ENCODE results near the gene SMCO2.
"Not testable (repeated sequence)": the region's sequence is repeated elsewhere in the genome, so short reads cannot be mapped to it uniquely, and the experiment has no call there.

The SMCO2 gene

DNA sequence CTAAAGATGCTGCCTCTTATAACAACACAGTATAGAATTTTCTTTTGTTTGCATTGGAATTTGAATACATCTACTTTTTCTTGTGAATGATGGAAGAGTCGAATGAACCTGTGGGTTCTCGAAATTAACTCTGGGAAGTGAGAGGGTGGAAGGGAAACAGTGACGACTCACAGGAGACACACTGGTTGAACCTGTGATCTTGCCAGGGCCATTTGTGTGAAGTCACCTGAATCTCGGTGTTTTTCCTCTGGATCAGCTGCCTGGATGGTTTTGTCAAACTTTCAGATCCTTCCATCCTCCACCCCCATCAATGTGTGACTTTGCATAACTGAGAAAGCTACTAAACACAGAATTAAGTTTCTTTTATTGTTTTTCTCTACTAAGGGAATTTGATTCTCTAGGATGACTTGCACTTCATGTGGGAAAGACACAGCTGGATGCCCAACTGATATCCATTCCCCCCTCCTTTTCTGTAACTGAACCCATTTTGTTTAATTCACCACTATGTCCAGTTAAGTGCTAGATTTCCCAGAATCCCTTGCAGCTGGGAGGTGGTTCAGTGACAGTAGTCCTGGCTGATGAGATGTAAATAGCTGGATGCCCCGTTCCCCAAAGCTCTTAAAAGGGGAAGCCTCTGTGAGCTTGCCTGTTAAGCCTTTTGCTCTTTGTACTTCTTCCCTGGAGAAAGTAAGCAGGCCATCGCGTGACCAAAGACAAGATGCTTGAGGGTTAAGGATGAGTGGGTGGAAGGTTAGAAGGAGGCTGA is 83.8 kb downstream of the SMCO2 start:
- no peak for DNase-seq

DNA sequence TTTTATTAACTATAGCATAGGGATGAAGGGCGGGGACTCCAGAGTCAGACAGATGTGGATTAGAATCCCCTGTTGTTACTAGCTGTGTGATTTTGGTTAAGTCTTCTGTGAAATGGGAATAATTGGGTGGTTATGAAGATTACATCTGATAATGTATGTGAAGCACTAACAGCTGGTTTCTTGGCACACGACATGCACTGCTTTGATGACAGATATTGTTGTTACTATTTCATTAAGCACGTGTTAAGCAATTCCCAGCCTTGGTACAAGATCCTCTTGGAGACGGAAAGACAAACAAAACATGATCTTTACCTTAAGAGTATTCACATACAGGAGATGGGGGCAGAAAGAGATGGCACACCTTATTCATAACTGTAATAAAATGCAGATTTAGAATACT is 85.4 kb downstream of the SMCO2 start:
- DNase-seq, result no peak

DNA sequence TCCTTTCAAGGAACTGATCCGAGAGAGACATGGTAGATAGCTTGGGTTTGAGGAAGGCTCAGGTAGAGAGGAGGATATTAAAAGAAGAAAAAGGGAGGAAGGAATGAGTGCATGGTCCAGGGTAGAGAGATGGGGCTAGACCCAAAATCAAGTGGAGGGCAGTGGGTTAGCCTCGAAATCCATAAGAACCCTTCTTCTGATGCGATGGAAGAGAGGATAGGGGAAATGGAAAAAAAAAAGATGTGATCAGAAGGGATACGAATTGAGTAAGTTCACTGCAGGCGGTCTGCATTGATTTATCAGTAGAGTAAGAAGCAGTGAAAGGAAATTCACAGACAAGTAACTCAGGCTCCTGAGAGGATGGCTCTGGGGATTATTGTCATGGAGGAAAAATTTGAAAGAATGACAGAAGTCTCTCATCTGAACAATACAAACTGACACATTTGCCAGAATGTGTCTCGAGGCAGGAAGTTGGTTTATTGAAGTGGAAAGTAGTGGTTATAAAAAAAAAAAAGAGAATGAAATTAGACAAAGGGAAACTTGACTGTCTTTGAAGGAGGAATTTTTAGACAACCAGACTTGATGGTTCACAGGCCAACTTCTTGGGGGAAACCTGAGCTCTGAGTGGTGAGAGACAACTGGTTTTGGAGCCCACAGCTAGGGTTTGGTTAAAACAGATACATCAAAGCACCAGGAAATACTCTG is 87.7 kb downstream of the SMCO2 start:
- DNase-seq, result no peak

DNA sequence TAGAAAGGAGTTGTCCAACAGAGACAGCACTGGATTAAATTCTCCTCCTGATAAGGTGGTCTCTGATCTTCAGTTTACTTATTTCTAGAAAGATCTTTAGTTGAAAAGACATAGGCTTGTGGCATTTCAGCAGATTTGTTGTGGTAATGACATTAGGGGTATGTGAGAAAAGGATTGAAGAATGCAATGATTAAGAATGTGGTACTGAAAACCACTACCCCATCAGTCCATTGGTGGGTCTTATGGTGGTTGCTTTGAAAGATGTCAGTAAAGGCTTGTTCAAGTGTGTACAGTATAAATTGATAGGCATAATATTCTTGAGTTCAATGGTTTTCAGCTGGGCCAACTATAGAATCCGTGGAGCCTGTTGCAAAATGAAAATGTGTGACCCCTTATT is 88.2 kb downstream of the SMCO2 start:
- DNase-seq, result no peak

DNA sequence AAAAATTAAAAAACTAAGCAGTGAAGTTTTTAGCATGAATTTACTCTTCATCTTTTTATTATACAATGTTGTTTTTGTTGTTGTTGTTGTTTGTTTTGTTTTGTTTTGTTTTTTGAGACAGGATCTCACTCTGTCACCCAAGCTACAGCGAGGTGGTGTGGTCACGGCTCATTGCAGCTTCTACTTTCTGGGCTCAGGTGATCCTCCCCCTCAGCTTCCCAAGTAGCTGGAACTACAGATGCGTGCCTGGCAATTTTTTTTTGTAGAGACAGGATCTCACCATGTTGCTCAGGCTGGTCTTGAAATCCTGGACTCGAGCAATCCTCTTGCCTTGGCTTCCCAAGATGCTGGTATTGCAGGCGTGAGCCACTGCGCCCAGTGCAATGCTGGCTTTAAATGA is 88.8 kb downstream of the SMCO2 start:
- DNase-seq, result no peak

DNA sequence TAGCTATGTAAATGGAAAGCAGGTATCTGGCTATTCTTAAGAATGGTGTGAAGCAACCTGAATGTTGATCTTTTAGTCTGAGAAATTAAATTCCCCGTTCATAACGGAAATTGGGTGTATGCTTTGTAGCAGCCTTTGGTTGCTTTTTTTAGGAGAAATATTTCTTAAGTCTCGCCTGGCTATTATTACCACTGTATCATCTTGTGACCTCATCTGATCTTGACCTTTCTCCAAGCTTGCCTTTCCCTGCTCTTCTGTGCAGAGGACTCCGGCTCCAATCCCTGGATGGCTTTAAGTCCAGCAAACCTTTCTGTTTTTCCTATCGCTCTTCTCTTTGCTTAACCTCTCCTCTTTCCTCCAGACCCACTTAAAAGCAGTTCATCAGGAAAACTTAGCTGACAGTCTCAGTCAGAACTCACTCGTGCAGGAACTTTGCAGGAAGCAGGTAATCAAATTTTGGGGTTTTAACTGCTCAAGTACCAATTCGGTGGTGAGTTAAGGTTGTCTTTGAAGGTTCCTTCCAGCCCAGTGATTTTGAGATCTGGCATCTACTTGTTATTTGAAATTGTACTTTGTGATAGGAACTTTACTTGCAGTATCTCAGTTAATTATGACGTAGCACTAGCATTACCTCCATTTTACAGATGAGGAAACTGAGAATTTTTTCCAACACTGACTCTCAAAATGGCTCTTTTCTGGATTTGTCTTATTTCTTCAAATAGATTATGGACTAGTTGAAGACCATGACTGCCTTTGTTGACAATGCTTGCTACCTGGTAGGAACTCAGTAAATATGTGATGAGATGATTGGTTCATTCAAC is 91.5 kb downstream of the SMCO2 start:
- no peak for DNase-seq

DNA sequence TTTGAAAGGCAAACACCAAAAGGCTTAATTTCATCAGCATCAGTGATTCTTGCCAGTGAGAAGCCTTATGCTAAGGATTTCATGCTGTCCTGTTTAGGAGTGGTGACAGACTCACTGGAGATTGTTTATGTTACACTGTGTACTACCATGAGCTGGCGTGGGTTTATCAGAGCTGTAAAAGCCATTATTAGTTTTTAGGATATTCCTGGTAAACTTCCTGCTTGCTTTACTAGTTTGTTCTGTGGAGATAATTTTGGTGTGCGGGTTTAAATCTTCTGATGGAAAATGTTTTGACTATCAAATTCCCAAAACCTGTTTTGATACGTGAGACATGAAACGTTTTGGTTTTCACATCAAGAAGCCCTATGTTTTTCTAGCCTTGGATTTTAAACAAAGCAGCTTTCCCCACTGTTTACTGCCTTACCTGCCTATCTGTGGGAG is 92.7 kb downstream of the SMCO2 start:
- no peak for DNase-seq

DNA sequence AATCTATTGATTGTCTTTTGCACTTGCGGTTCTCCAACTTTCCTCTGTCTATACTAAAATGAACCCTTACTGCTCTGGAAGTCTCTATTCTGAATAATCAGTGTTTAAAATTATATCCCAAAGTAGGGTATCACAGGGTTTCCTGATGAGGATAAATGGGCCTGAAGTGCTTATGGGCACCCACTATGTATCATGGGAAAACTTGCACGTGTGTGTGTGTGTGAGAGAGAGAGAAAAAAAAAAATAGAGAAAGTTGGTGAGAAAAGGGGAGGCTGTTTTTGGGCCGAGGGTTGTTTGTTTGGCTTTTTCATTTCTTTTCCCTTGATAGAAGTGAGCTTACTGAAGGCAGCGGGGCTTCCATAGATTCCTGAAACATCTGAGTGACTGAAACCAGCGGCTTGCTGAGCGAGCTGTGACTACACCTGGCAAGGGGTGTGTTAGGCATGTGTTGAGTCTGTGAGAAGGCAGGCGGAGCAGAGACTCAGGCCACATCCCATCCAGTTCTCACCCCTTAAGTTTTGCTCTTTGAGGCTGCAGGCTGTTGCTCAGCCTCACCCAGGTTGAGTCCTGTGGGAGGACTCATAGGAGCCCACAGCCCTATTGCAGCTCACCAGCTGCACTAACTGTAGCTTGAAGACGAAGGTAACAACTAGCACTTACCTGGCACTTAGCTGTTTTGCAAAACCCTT is 94.6 kb downstream of the SMCO2 start:
- no peak for DNase-seq

DNA sequence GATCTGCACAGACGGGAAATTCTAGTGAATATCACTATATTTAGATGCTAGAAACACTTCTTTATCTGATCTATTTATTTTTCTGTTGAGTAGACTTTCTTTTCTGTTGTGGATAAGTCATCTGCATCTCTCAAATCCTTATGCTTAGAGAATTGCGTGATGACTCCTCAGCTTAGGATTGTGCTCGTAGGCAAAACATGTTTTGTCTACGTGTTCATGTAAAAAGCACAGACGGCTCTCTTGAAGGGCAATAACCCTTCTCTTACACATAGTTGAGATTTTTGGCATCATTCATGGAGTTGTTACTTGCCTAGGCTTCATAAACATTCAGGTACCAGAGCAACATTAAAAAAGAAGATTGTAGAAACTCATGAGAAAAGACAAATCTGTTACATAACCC is 96.1 kb downstream of the SMCO2 start:
- no peak for DNase-seq

DNA sequence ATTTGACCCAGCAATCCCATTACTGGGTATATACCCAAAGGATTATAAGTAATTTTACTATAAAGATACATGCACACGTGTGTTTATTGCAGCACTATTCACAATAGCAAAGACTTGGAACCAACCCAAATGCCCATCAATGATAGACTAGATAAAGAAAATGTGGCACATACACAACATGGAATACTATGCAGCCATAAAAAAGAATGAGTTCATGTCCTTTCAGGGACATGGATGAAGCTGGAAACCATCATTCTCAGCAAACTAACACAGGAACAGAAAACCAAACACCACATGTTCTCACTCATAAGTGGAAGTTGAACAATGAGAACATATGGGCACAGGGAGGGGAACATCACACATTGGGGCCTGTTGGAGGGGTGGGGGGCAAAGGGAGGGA is 98.3 kb downstream of the SMCO2 start:
- not testable (repeated sequence) for DNase-seq

DNA sequence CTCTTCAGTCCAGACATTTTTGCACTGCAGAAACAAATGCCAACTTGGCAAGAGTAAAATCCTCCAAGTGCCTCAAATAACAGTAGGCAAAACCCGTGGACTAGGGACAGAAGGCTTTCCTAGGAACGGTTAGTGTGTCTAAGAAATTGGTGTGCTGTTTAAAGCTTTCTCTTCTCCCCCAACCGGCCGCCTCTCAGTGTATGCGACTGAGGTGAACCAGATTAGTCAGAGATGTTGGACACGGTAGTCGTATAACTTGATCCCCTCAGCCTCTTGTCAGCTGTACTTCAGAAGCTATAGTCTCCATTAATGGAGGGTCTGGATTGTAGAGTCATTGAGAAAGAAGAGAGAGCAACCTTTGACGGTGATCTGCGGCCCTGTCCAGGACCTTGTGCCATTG is 99.1 kb downstream of the SMCO2 start:
- no peak for DNase-seq

DNA sequence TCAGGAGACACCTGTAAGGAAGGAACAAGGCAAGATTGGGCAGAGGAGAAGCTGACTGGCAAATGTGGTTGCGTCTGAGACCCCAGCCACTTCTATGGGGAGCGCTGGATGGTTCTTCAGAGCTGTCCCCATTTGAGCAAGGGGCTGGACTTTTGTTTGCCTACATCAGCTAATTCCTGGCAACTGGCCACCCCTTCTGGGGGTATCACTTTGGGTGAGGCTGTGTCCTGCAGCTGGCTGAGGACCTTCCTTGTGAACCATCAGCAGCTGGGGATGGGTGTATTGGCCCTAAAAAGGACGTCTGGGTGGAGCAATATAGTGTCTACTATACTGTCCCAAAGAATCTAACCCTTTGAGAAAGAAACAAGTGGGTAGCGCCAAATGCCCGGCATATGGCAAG is 101.1 kb downstream of the SMCO2 start:
- no peak for DNase-seq

DNA sequence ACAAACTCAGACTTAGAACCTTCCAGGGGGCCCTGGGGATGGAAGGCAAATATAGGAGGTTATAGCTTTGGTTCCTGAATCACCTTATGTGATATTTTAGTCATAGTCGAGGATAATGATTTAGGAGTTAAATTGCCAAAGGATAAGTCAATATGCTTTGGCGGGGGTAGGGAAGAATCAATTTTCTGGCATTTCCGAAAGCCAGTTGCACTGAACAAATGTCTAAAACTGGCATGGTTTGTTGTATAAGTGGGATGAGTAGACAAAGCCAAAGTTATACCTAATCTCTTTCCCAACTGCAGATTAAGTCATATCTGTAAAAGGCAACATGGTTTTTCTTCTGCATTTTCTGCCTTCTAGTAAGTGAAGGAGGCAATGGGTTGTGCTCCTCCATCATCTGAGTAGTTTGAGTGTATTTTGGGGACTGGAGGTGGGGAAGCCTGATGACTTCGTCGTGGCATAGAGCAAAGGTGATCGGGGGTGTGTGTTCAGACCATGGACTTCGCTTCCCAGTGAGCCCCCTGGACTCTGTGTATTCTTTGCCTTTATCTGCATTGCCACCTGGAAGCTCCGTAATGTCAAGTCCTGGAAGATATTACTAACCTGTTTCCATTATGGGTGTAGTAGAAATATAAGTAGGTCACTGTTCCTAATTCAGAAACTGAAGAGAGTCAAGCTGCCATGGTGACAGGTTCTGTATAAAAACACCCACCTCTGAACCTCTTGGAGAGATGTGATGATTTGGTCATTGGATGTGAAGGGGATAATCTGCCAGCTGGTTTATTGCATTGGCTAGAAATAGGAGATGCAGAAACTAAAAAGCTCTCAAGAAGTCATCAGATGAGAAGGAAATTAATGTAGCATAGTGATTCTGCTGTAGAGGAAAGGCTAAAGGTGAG is 102.0 kb downstream of the SMCO2 start:
- DNase-seq, result no peak

DNA sequence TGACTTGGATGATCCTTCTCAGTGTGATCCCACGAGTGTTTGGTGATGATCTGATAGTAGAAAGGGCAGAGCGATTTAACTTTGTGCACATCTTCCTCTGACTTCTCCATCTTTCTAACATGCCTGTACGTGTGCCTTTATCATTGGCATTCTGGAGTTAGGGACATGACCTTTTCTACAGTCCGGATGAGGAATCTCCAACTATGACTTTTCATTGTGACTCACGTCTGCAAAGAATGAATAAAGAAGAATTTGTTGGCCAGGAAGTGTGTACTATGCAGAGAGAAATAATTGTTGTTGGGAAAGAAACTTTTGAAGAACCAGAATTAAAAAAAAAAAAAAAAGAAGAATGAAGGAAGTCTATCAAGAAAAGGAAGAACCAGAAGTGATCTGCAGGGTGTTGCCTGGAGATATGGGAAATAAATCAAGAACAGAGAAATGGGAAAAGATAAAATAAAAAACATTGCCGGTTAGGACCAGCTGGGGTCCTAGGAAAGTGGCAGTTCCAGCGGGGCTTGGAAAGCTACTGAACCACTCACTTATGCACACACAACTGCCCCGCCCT is 102.8 kb downstream of the SMCO2 start:
- DNase-seq, result no peak

DNA sequence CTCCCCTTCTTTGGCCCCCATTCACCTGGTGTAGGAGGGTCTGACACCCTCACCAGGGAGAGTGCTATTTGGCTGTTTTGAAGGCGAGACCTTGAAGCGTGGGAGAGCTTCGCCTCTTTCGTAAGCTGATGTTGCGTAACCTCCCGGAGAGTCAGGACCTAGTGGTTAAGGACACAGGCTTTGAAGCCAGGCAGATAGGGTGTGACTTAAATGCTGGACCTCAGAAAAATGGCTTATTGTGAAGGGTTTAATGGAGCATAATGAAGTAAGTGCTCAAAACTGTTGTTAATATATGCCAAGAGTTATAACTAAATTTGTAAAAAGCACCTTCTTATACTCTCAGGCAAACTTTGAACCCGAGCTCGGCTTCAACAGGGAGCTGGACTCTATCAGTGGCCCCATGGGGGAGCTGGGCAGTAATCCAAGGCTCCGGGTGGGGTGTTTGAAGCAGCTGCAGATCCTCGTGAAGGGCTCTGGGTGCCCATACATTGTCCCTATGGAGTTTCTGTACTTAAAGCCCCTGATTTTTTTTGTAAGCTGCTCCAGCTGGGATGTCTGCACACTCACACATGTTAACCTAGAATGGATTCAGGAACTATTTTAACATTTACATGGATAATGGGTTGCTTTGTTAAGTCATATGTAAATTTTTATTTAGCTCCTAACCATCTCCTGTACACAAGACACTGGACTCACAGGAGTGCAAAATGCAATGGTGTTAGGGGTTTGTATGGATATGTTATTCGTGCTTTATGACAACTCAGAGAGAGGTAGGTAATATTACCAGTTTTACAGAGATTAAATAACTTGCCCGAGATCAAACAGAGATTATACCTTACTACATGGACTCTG is 103.5 kb downstream of the SMCO2 start:
- no peak for DNase-seq

DNA sequence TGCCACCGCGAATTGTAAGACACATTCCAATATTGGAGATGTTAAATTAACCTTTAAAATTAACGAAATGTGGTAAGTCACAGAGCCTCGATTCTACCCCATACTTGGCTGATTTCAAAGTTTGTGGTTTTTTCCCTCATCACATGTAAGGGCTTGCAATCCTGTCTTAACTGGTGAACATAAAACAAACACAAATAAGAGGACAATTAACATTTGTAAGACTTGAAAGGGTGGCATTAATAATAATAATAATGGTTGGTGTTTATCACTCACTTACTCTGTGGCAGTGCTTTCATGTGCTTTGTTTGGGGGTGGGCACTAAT is 104.1 kb downstream of the SMCO2 start:
- no peak for DNase-seq

DNA sequence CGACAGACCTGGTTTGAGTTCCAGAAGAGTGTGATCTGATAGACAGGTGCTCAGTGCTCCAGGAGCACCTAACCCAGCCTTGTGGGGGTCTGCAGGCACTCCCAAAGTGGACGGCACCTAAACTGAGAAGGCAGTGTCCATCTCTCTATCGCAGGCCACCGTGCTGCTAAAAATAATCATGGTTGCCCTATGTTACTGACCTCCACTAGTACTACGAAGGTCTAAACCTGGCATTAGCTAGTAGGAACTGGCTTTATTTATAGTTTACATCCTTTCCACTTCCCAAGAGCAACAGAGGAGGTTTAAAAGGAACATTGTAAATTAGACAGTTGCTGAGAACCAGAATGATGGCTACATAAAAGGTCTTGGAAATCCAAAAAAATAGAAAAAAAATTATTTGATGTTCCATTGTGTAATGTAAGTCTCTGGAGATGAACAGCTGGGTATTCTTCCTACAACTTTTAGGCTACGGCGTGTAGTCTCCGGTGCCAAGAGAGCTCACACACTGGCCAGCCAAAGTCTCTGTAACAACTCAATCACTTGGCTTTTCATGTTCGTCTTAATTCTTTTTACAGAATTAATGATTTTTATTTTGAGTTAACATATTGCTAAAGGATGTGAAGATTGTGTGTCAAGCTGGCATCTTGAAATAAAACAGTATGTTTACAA is 104.8 kb downstream of the SMCO2 start:
- no peak for DNase-seq

All from activated CD8-positive, alpha-beta memory T cell treated with anti-CD3 and anti-CD28 coated beads, Interleukin-2, amount 50 U/mL, for 4 hours (primary cell).